Neural cell (in vitro differentiated cells): ENCODE data around the gene PTPN5.

Experiments used
- CTCF ChIP-seq: fragments of 450-650 bp; IDR thresholded peaks from 2 replicates; pipeline ENCODE4 v1.5.1; 2014; ENCODE audit warnings: antibody characterized with exemption, mild to moderate bottlenecking, moderate library complexity; ENCODE audit not compliant: poor library complexity, severe bottlenecking
- EZH2 ChIP-seq: fragments of 200-600, 300-800 bp; shearing (Covaris generic), sonication (generic); IDR thresholded peaks from 2 replicates; pipeline ENCODE4 v1.6.1; 2014; ENCODE audit warnings: antibody characterized with exemption, low read length, borderline replicate concordance, mild to moderate bottlenecking; ENCODE audit not compliant: insufficient read depth, poor library complexity, severe bottlenecking

- TF ChIP-seq CTCF (no peak), EZH2 (no peak)
These were observed 20.1 kb downstream of the PTPN5 start for GRCh38 chr11:18771266-18772035.
